ENCODE measurements around the gene LPCAT3. TPM values are rescaled to one million over a fixed set of nuclear protein-coding genes. Genes with fewer than 3 reads are reported as not detected.

The LPCAT3 gene
- total and polyA plus RNA-seq, 2 of the 13 experiments (the other 11 are each of a cell fraction or from before 2014, with no cell fraction given), result 44.5 to 64.3 TPM

DNA sequence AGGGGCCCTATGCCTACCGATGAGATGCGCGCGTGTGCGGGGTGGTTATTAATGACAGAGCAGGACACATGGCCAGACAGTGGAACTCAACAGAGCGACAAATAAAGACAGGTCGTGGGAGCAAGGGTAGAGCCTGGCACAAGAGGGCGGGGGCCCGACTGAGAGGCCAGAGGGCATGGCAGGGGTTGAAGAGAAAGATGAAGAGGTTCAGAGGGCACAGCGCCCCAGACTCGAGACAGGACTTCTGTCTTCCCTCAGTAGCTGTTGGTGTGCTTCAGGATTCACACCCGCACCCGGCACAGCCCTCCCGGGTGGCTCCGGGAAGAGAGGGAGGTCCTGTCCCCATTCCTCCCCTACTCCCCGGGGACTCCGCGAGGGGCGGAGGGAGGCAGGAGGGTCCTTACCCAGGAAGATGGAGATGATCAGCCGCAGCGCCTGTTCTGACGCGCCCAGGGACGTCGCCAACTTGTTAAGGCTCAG, 366 bp downstream of the LPCAT3 start (continued):
- TF ChIP-seq SNRNP70 (IDR thresholded peaks at IDR 0.05; ENCODE audit: low read depth, low read length) (no peak), ZNF598 (CRISPR knock-in tag; IDR thresholded peaks at IDR 0.05; ENCODE audit: borderline replicate concordance) (no peak; the same call in 1 of the 2 replicates), NAIF1 (CRISPR knock-in tag; IDR thresholded peaks at IDR 0.05; ENCODE audit: borderline replicate concordance) (no peak), GATA4 (IDR thresholded peaks at IDR 0.05; ENCODE audit: borderline replicate concordance, low read depth) (no peak), TAF15 (IDR thresholded peaks at IDR 0.05; ENCODE audit: low read depth, low read length, poor library complexity, severe bottlenecking) (peak; percentile 13), SOX13 (IDR thresholded peaks at IDR 0.05) (no peak), SOX13 (CRISPR knock-in tag; conservative IDR thresholded peaks at IDR 0.05 in 1 of 2, IDR thresholded peaks at IDR 0.05 in 1 of 2) (no peak), AHR (CRISPR knock-in tag; IDR thresholded peaks at IDR 0.05) (no peak), HNRNPL (IDR thresholded peaks at IDR 0.05; ENCODE audit: low read depth, low read length) (peak; percentile 67; the same call in 1 of the 2 replicates), ZNF724P (CRISPR knock-in tag; IDR thresholded peaks at IDR 0.05; ENCODE audit: borderline replicate concordance) (0 out of 2 replicates have a peak, but pooled peaks have one; percentile 18), ZFX (CRISPR knock-in tag; IDR thresholded peaks at IDR 0.05; ENCODE audit: low read depth) (peak; percentile 25; the same call in 1 of the 2 replicates), ZNF766 (CRISPR knock-in tag; IDR thresholded peaks at IDR 0.05; ENCODE audit: borderline replicate concordance) (no peak), ELF1 (CRISPR knock-in tag; IDR thresholded peaks at IDR 0.05) (no peak), CHD4 (IDR thresholded peaks at IDR 0.05; ENCODE audit: borderline replicate concordance, low read length) (no peak), POLR2G (IDR thresholded peaks at IDR 0.05; ENCODE audit: low read depth, low read length) (no peak), AGO2 (optimal IDR thresholded peaks at IDR 0.05; ENCODE audit: low read depth, low read length) (no peak), ZNF510 (CRISPR knock-in tag; IDR thresholded peaks at IDR 0.05; ENCODE audit: low read depth) (0 out of 2 replicates have a peak, but pooled peaks have one; percentile 15), TCF7L2 (IDR thresholded peaks at IDR 0.05; ENCODE audit: low read depth, low read length) (no peak)
- TF ChIP-seq, protein P1, sequence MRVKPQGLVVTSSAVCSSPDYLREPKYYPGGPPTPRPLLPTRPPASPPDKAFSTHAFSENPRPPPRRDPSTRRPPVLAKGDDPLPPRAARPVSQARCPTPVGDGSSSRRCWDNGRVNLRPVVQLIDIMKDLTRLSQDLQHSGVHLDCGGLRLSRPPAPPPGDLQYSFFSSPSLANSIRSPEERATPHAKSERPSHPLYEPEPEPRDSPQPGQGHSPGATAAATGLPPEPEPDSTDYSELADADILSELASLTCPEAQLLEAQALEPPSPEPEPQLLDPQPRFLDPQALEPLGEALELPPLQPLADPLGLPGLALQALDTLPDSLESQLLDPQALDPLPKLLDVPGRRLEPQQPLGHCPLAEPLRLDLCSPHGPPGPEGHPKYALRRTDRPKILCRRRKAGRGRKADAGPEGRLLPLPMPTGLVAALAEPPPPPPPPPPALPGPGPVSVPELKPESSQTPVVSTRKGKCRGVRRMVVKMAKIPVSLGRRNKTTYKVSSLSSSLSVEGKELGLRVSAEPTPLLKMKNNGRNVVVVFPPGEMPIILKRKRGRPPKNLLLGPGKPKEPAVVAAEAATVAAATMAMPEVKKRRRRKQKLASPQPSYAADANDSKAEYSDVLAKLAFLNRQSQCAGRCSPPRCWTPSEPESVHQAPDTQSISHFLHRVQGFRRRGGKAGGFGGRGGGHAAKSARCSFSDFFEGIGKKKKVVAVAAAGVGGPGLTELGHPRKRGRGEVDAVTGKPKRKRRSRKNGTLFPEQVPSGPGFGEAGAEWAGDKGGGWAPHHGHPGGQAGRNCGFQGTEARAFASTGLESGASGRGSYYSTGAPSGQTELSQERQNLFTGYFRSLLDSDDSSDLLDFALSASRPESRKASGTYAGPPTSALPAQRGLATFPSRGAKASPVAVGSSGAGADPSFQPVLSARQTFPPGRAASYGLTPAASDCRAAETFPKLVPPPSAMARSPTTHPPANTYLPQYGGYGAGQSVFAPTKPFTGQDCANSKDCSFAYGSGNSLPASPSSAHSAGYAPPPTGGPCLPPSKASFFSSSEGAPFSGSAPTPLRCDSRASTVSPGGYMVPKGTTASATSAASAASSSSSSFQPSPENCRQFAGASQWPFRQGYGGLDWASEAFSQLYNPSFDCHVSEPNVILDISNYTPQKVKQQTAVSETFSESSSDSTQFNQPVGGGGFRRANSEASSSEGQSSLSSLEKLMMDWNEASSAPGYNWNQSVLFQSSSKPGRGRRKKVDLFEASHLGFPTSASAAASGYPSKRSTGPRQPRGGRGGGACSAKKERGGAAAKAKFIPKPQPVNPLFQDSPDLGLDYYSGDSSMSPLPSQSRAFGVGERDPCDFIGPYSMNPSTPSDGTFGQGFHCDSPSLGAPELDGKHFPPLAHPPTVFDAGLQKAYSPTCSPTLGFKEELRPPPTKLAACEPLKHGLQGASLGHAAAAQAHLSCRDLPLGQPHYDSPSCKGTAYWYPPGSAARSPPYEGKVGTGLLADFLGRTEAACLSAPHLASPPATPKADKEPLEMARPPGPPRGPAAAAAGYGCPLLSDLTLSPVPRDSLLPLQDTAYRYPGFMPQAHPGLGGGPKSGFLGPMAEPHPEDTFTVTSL (CRISPR knock-in tag; IDR thresholded peaks at IDR 0.05; ENCODE audit: borderline replicate concordance), result no peak
- TF ChIP-seq, protein P2, sequence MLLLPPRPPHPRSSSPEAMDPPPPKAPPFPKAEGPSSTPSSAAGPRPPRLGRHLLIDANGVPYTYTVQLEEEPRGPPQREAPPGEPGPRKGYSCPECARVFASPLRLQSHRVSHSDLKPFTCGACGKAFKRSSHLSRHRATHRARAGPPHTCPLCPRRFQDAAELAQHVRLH (CRISPR knock-in tag; IDR thresholded peaks at IDR 0.05; ENCODE audit: borderline replicate concordance, low read depth), result 0 out of 2 replicates have a peak, but pooled peaks have one; percentile 6
- TF ChIP-seq, protein P3, sequence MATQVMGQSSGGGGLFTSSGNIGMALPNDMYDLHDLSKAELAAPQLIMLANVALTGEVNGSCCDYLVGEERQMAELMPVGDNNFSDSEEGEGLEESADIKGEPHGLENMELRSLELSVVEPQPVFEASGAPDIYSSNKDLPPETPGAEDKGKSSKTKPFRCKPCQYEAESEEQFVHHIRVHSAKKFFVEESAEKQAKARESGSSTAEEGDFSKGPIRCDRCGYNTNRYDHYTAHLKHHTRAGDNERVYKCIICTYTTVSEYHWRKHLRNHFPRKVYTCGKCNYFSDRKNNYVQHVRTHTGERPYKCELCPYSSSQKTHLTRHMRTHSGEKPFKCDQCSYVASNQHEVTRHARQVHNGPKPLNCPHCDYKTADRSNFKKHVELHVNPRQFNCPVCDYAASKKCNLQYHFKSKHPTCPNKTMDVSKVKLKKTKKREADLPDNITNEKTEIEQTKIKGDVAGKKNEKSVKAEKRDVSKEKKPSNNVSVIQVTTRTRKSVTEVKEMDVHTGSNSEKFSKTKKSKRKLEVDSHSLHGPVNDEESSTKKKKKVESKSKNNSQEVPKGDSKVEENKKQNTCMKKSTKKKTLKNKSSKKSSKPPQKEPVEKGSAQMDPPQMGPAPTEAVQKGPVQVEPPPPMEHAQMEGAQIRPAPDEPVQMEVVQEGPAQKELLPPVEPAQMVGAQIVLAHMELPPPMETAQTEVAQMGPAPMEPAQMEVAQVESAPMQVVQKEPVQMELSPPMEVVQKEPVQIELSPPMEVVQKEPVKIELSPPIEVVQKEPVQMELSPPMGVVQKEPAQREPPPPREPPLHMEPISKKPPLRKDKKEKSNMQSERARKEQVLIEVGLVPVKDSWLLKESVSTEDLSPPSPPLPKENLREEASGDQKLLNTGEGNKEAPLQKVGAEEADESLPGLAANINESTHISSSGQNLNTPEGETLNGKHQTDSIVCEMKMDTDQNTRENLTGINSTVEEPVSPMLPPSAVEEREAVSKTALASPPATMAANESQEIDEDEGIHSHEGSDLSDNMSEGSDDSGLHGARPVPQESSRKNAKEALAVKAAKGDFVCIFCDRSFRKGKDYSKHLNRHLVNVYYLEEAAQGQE (IDR thresholded peaks at IDR 0.05; ENCODE audit: borderline replicate concordance in 1 of 2, low read depth in 1 of 2, low read length in 2 of 2), result no peak

Measured in HepG2 (cell line).